Heart left ventricle (tissue), 16 donors: Measurements from ENCODE around the gene ARHGAP23. TPM values are rescaled to one million over a fixed set of nuclear protein-coding genes. Genes with fewer than 3 reads are reported as not detected.

Experiments used
- ATAC-seq, 4 donors: fragments of 200-7000 bp; cut with Tn5 transposase; one replicate each; pipeline ENCODE4 v1.9.1; 2020 to 2022; ENCODE audit warnings: moderate library complexity in 4 of 4, mild to moderate bottlenecking in 3 of 4, moderate number of reproducible peaks in 1 of 4
- DNase-seq, 5 donors: peaks; one replicate each; pipeline ENCODE4 v3.0.0-alpha.2; 2020
- H3K27ac ChIP-seq, 12 donors: fragments of 200-600 bp; sonication (generic) in 4 of 12; one replicate each; pipeline versions ENCODE4 v1.5.0 to v1.8.0; 2016 to 2022; ENCODE audit warnings: mild to moderate bottlenecking in 2 of 12
- H3K27me3 ChIP-seq, 9 donors: fragments of 200-600 bp; sonication (generic) in 2 of 9; one replicate each; pipeline versions ENCODE4 v1.5.1 to v1.8.0; 2016 to 2022; ENCODE audit warnings: mild to moderate bottlenecking in 3 of 9
- H3K36me3 ChIP-seq, 9 donors: fragments of 200-600 bp; sonication (generic) in 2 of 9; one replicate each; pipeline versions ENCODE4 v1.5.0 to v1.8.0; 2018 to 2022; ENCODE audit warnings: mild to moderate bottlenecking in 2 of 9
- H3K4me1 ChIP-seq, 12 donors: fragments of 200-600 bp; sonication (generic) in 4 of 12; one replicate each; pipeline versions ENCODE4 v1.5.0 to v1.8.0; 2016 to 2022; ENCODE audit warnings: mild to moderate bottlenecking in 3 of 12
- H3K4me3 ChIP-seq, 12 donors: fragments of 200-600 bp; sonication (generic) in 4 of 12; one replicate each; pipeline versions ENCODE4 v1.5.0 to v1.8.0; 2017 to 2022; ENCODE audit warnings: mild to moderate bottlenecking in 9 of 12, moderate library complexity in 4 of 12
- H3K9me3 ChIP-seq, 12 donors: fragments of 200-600 bp; sonication (generic) in 4 of 12; one replicate each; pipeline versions ENCODE4 v1.5.0 to v1.8.0; 2016 to 2022; ENCODE audit warnings: mild to moderate bottlenecking in 1 of 12
- POLR2A ChIP-seq, 2 donors: fragments of 450-650 bp; IDR thresholded peaks; one replicate each; pipeline ENCODE4 v1.6.1; 2017; ENCODE audit warnings: antibody characterized with exemption in 2 of 2, mild to moderate bottlenecking in 2 of 2, moderate library complexity in 2 of 2
- WGBS, 4 donors: extraction: QIAGEN DNeasy Blood & Tissue Kit in 2 of 4; methylation state at CpG; one replicate each; pipeline versions ENCODE4 v1.1.5 to v1.1.7; 2013 to 2018; 5-methylcytosine and 5-hydroxymethylcytosine counted together
- intact Hi-C, 10 donors: fragments of 100-400 bp; cut with DNase I; formaldehyde crosslinking; loops; one replicate each; pipeline versions ENCODE4 v1.11.1 to v1.14.2; 2022
- polyA plus RNA-seq, 2 donors: library from polyadenylated mRNA; stranded (reverse); fragments of 200-250 nt; gene quantifications; one replicate each; pipeline ENCODE4 v1.2.3, GENCODE V29; 2013
- total RNA-seq, 9 donors: library from RNA; depleted of rRNA in 2 of 9; stranded (reverse); fragments of >200 nt in 2 of 9; fragmentation: NEBNext Ultra II Directional in 3 of 9; extraction: Animal tissue kit (Norgen Biotek cat#: 25700) in 3 of 9; gene quantifications; one replicate each; pipeline versions ENCODE4 v1.1.0 to v1.2.4, GENCODE V29; 2016 to 2023
- TF ChIP-seq, protein P1 (sequence below), 12 donors: fragments of 200-600 bp; sonication (generic) in 4 of 12; IDR thresholded peaks; one replicate each; pipeline versions ENCODE4 v1.5.0 to v1.8.0; 2018 to 2022; ENCODE audit warnings: antibody characterized with exemption in 12 of 12, mild to moderate bottlenecking in 5 of 12
- donor health status: ischemic (EF 13 %, LVEDD 7.1; RV severe dilation, severe dysfunction).
- donor health status: healthy with polysubstance abuse.
- donor health status: DM: no; HTN: yes; CAD: no.
- donor health status: DM: no; HTN: no; CAD: no.
- donor health status: ischemic (EF 25% LVEDD 6.9; RV normal size, moderate dysfunction).
- donor health status: ischemic (EF 25% LVEDD 5.7; RV mildly dilated, moderate dysfunction).
- donor health status: healthy.
- donor health status: DM: yes; HTN: yes; CAD: no.
- donor health status: ischemic (EF 35%, LVEDD 5.7; RV mildly dilated, moderate dysfunction).
- donor health status: nonischemic (EF 11% LVEDD 7.7; RV severe dilation, severe dysfunction).
- donor health status: DM: yes; HTN: yes; CAD: no.
- donor health status: PGD.
- donor health status: ischemic (EF 29% LVEDD 5.4; RV normal size, mild dysfunction).
- donor health status: nonischemic (EF 23%, LVEDD 6.1; RV moderate dilation, normal function).

Gene ARHGAP23
- total and polyA plus RNA-seq, 11 donors, result 28.0 to 73.1 (median 66.3) TPM

DNA sequence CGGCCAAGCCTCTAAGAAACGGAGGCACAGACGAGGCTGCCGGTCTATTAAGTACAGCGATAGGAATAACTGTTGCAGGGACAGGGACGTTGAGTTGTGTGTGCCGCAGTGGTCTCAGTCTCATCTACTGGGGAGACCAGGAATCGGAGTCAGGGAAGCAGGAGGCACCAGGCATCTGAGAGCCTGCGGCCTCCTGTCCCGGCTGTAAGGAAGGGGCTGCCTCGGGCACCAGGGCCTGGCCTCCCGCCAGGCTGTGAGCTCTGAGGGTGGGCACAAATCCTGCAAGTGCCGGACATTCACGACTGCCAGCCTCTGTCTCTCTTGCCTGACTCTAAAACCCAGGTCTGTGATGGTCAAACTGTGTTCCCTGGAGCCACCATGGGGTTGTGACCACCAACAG is 76.0 kb downstream of the ARHGAP23 start:
- Histone ChIP-seq H3K9me3 (no peaks in the 10 kb centered on the region), H3K4me3 (no peak overlapping the region), H3K4me1 (peaks cover 0 to 7% (median 0%) of the 10 kb centered on the region in 12 donors), H3K36me3 (peaks cover 0 to 83% (median 57%) of the 10 kb centered on the region in 9 donors), H3K27ac (no peak overlapping the region), H3K27me3 (peaks cover 0 to 2% (median 0%) of the 10 kb centered on the region in 9 donors)
- ATAC-seq (no peak), DNase-seq (no peak)
- WGBS, 4 donors, result 72 to 88% (median 86%) methylated on average over 7 to 14 of the region's 14 CpGs
- intact Hi-C loops, result loop anchor here in 1 of 10 donors (10.0 kb wide), 1 partner anchor 161 kb away; no protein-coding TSS in a partner anchor
- no peak for TF ChIP-seq POLR2A (IDR thresholded peaks at IDR 0.05)
- TF ChIP-seq, protein P1, sequence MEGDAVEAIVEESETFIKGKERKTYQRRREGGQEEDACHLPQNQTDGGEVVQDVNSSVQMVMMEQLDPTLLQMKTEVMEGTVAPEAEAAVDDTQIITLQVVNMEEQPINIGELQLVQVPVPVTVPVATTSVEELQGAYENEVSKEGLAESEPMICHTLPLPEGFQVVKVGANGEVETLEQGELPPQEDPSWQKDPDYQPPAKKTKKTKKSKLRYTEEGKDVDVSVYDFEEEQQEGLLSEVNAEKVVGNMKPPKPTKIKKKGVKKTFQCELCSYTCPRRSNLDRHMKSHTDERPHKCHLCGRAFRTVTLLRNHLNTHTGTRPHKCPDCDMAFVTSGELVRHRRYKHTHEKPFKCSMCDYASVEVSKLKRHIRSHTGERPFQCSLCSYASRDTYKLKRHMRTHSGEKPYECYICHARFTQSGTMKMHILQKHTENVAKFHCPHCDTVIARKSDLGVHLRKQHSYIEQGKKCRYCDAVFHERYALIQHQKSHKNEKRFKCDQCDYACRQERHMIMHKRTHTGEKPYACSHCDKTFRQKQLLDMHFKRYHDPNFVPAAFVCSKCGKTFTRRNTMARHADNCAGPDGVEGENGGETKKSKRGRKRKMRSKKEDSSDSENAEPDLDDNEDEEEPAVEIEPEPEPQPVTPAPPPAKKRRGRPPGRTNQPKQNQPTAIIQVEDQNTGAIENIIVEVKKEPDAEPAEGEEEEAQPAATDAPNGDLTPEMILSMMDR (IDR thresholded peaks at IDR 0.05), result no peak

DNA sequence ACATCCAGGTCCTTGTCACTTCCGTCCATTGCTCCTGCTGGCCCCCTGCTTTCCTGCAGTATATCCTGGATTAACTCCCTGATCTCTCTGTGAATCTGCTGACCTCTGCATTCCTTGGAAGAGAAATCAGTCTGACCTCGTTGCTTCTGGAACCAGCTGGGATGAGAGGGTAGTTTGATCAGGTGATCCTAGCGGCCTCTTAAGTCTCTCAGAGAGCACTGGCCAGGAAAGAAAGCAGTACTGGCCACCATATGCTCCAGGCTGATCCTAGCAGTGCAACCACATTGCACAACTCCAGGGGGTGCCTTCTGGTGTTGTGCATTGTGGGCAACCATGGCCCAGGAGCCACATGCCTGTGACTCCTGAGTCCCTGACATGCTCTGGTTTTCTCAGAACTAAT is 79.2 kb downstream of the ARHGAP23 start:
- H3K27ac ChIP-seq, result no peak overlapping the region
- no peak for DNase-seq
- 65 to 82% (median 71%) methylated on average over 3 of the region's 3 CpGs for WGBS, 4 donors
- H3K9me3 ChIP-seq, result no peaks in the 10 kb centered on the region
- ATAC-seq, result no peak
- H3K36me3 ChIP-seq, result peaks cover 0 to 54% (median 41%) of the 10 kb centered on the region in 9 donors
- H3K27me3 ChIP-seq, result peaks cover 0 to 29% (median 0%) of the 10 kb centered on the region in 9 donors
- peaks cover 0 to 30% (median 7%) of the 10 kb centered on the region in 12 donors for H3K4me1 ChIP-seq
- H3K4me3 ChIP-seq, result no peak overlapping the region
- intact Hi-C loops, result loop anchor here in 2 of 10 donors (5.0 to 10.0 kb wide), 2 partner anchors 157 to 160 kb away; no protein-coding TSS in a partner anchor
- TF ChIP-seq, protein P1 (IDR thresholded peaks at IDR 0.05), result no peak
- TF ChIP-seq POLR2A (IDR thresholded peaks at IDR 0.05), result no peak

DNA sequence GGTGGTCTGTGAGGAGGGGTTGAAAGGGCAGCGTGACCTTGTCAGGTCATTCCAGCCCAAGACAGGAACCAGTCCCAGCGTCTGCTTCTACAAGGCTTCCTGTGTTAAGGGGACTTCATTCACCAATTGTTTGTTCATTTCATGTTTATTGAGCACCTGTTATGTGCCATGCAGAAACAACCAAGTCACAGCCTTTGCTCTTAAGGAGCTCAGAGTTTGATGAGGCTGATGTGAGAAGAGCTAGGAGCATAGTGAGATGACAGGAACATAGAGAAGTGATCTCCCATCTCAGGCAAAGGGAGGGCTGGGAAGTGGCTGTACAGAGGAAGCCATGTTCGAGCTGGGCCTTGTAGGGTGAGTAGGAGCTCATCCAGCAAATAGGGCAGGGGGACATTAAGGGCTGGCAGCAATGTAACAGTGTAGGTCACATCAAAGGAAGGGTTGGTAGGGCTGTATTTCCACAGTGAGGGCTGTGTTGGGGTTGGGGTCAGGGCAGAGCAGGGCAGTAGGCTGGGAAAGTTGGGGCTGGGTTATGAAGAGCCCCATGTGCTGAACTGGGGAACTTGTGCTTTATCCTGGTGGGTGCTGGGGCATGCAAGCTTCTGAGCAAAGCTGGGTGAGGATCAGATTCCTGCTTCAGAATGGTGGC is 79.8 kb downstream of the ARHGAP23 start:
- Histone ChIP-seq H3K4me3 (no peak overlapping the region), H3K36me3 (peaks cover 0 to 48% (median 35%) of the 10 kb centered on the region in 9 donors), H3K9me3 (no peaks in the 10 kb centered on the region), H3K27me3 (peaks cover 0 to 32% (median 0%) of the 10 kb centered on the region in 9 donors), H3K27ac (no peak overlapping the region), H3K4me1 (peaks cover 0 to 30% (median 7%) of the 10 kb centered on the region in 12 donors)
- ATAC-seq (no peak), DNase-seq (no peak)
- intact Hi-C loops, result loop anchor here in 2 of 10 donors (5.0 to 10.0 kb wide), 2 partner anchors 157 to 159 kb away; no protein-coding TSS in a partner anchor
- 76 to 91% (median 82%) methylated on average over 3 of the region's 3 CpGs for WGBS, 4 donors
- TF ChIP-seq, protein P1 (IDR thresholded peaks at IDR 0.05), result no peak
- no peak for TF ChIP-seq POLR2A (IDR thresholded peaks at IDR 0.05)

DNA sequence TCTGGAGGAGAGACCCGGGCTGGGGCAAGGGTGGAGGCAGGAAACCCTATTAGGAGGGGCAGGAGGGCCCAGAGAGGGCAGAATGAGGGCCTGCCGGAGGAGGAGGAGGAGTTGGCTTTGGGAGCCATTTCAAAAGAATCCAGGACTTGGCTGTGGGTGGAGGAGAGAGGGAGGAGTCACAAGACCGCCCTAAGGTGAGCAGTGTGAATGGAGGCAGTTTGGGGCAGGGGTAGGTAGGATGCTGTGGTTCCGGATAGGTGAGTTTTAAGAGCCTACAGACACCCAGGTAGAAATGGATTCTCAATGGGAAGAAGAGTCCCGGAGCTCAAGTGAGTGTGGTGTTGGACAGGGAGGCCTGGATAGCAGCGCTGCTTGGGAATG is 80.3 kb downstream of the ARHGAP23 start:
- DNase-seq (no peak), ATAC-seq (no peak)
- intact Hi-C loops, result loop anchor here in 2 of 10 donors (5.0 to 10.0 kb wide), 2 partner anchors 156 to 159 kb away; no protein-coding TSS in a partner anchor
- peaks cover 0 to 32% (median 0%) of the 10 kb centered on the region in 9 donors for H3K27me3 ChIP-seq
- H3K27ac ChIP-seq, result no peak overlapping the region
- no peak for TF ChIP-seq POLR2A (IDR thresholded peaks at IDR 0.05)
- TF ChIP-seq, protein P1 (IDR thresholded peaks at IDR 0.05), result no peak
- whole genome bisulfite sequencing, 4 donors, result 81 to 89% (median 85%) methylated on average over 6 of the region's 6 CpGs
- no peak overlapping the region for H3K4me3 ChIP-seq
- H3K9me3 ChIP-seq, result no peaks in the 10 kb centered on the region
- peaks cover 0 to 30% (median 7%) of the 10 kb centered on the region in 12 donors for H3K4me1 ChIP-seq
- H3K36me3 ChIP-seq, result peaks cover 0 to 43% (median 30%) of the 10 kb centered on the region in 9 donors
